Activated CD4-positive, CD25-positive, alpha-beta regulatory T cell treated with anti-CD3 and anti-CD28 coated beads, Interleukin-2, amount 50 U/mL, for 72 hours (primary cell): ENCODE data around the gene KLHDC7B.
"Not testable (repeated sequence)": the region's sequence is repeated elsewhere in the genome, so short reads cannot be mapped to it uniquely, and the experiment has no call there.

Experiments used
- DNase-seq: peaks from one replicate; pipeline ENCODE4 v3.0.0; 2021

KLHDC7B gene

DNA sequence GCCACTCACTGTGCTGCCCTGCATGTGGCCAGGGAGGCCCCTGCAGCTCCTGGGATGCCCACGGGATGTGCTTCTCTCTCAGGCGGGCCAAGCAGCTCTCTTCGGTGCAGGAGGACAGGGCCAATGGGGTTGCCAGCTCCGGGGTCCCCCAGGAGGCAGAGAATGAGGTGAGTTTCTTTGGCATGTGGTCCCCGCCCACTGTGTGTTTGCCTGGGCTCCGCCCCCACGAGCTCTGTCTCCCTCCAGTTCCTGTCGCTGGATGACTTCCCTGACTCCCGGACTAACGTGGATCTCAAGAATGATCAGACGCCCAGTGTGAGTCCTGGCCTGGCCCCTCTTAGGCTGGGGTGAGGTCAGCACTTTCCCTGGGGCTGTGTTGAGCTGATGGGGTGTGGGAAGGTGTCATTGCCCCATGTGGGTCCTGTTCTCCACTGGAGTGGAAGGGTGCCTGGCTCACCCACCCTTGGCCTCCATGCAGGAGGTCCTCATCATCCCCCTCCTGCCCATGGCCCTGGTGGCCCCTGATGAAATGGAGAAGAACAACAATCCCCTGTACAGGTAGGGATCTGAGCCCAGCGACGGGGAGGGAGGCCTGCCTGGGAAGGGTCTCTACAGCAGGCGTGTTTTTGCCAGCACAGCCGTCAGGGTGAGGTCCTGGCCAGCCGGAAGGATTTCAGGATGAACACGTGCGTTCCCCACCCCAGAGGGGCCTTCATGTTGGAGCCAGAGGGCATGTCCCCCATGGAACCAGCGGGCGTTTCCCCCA is 28.0 kb upstream of the KLHDC7B start:
- DNase-seq, result no peak

DNA sequence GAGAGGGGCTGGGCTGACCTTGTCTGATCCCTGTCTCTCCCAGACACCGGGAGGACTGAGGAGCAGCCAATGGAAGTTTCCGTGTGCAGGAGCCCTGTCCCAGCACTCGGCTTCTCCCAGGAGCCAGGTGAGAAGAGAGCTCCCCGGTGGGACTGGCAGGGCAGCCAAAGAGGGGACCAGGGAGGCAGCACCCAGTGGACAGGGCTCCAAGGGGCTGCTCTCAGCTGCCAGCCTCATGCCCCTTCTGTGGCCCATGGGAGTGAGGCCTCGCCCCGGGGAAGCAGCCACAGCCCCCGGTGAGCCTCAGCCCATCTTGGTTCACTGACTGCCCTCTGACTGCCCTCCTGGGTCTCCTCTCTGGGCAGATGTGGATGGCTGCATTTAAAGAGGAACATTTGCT is 27.1 kb upstream of the KLHDC7B start:
- no peak for DNase-seq

DNA sequence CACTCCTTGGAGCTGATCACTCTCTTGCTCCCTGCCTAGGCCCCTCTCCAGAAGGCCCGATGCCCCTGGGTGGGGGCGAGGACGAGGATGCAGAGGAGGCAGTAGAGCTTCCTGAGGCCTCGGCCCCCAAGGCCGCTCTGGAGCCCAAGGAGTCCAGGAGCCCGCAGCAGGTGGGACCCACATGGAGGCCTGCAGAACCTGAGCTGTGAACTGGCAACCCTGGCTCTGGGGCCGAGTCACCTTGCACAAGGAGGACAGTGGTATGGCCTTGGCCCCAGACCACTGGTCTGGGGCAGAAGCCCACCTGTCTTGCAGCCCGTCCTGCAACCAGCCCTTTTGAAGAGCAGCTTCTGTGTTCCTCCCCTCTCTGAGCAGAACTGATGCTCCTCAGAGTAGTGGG is 26.5 kb upstream of the KLHDC7B start:
- no peak for DNase-seq

DNA sequence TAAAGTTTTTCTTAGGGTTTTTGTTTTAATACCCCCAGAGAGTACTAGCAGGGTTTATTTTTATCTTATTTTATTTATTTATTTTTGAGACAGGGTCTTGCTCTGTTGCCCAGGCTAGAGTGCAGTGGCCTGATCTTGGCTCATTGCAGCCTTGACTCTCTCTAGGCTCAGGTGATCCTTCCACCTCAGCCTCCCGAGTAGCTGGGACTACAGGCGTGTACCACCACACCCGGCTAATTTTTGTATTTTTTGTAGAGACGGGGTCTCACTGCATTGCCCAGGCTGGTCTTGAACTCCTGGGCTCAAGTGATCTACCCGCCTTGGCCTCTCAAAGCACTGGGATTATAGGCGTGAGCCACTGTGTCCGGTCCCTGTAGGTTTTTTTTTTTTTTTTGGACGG is 25.5 kb upstream of the KLHDC7B start:
- not testable (repeated sequence) for DNase-seq

DNA sequence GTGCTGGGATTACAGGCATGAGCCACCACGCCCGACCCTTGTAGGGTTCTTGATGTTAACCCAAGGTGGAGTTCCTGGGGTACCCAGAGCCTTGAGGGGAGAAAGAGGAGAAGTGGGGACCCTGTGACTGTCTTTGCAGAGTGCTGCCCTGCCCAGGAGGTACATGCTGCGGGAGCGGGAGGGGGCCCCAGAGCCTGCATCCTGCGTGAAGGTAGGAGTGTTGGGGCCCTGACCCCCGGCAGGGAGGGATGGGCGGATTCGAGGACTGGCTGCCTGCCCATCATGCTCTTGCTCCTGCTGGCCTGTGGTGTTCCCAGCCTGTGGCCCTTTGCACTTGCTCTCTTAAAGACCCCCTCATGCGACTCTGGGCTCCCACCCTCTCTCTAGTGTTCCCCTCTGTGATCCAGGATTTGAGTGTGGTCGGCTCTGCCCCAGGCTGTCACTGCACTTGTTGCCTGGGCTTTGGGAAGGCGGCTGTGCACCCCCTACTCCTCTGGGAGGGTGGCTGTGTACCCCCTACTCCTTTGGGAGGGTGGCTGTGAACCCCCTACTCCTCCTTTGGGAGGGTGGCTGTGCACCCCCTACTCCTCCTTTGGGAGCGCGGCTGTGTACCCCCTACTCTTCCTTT is 24.8 kb upstream of the KLHDC7B start:
- DNase-seq, result no peak

DNA sequence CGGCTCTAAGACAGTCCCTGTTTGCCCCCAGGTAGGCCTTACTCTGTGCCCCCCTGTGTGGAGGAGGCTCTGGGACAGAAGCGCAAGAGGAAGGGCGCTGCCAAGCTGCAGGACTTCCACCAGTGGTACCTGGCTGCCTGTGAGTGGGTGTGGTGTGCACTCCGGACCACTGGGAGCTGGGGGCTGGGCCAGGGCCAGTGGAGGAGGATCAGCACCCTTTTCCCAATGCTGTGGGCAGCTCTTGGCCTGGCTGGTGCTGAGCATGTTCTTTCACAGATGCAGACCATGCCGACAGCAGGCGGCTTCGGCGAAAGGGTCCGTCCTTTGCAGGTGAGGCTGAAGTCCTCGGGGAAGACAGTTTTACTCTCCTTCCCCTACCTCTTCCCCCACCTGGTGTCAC is 24.0 kb upstream of the KLHDC7B start:
- DNase-seq, result no peak

DNA sequence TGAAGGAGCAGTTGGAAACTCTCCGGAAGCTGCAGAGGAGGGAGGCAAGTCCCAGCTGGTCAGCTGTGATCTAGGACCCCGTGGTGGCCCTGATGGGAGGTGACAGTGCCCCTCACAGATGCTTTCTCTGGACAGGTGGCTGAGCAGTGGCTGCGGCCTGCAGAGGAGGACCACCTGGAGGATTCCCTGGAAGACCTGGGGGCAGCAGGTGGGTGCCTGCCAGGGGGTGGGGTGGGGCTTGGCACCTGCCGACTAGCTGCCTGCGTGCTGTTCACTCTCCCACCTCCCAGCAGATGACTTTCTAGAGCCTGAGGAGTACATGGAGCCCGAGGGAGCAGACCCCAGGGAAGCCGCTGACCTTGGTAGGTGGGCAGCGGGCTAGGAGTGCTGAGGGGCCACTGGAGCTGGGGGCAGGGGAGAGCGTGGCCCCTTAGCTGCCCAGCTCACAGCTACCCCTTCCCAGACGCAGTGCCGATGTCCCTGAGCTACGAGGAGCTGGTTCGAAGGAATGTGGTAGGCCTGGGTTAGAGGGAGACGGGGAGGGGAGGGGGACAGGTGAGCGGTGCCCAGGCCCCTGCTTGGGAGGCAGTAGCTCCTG is 23.4 kb upstream of the KLHDC7B start:
- no peak for DNase-seq

DNA sequence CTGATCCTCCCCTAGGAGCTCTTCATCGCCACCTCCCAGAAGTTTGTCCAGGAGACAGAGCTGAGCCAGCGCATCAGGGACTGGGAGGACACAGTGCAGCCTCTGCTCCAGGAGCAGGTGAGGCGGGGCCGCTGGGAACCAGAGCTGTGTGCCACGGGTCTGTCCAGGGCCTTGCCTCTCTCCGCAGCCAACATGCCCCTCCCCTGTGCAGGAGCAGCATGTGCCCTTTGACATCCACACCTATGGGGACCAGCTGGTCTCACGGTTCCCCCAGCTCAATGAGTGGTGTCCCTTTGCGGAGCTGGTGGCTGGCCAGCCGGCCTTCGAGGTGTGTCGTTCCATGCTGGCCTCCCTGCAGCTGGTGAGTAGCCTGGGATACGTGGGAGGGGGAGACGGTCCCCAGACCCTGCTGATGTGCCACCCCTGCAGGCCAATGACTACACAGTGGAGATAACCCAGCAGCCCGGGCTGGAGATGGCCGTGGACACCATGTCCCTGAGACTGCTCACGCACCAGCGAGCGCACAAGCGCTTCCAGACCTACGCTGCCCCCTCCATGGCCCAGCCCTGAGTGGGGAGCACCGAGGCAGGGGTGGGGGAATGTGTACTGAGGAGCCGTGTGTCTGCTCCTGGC is 22.8 kb upstream of the KLHDC7B start:
- DNase-seq, result no peak

DNA sequence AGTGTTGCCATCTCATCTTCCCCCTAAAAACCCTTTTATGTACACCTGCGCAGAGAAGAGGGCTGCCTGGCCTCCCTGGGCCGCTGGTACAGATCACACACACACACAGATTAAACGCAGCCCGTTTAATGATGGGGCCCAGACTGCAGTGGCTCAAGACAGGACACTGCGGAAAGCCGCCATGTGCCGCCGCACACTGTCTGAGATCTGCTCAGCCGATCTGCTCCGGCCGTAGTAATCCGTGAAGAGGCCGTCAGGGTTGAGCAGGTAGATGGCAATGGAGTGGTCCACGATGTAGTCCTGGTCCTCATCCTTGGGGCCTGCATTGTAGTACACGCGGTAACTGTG is 22.3 kb upstream of the KLHDC7B start:
- no peak for DNase-seq

DNA sequence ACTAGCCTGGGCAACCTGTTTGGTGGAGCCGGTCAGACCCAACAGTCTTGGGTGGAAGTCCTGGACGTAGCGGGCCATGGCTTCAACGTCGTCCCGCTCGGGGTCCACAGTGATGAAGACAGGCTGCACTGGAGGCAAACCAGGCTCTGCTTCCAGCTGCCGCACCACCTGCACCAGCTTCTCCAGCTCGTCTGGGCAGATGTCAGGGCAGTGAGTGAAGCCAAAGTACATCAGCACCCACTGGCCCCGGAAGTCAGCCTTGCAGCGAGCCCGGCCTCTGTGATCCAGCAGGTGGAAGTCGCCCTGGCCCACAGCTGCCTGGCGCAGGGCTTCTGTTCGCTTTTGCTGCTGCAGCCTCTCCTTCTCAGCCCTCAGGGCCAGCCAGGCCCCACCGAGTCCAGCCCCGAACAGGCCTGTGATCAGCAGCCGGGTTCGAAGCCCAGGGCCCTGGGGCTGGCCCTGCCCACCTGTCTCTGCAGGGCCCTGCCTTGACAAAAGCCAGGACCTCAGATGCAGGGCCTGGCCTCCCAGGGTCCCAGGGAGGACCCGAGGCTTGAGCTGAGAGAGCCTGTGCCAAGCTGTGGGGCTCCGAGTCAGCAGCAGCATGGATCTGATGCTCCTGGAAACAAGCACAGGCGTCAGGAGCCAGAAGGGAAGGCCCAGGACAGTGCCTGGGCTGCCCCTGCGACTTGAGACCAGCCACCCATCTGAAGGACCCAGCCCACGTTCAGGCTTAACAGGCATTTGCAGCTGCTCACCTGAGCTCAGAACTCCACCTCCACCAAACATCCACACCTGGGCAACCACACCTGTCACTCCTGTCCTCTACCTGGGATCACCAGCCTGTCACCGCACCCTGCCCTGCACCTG is 21.7 kb upstream of the KLHDC7B start:
- no peak for DNase-seq

DNA sequence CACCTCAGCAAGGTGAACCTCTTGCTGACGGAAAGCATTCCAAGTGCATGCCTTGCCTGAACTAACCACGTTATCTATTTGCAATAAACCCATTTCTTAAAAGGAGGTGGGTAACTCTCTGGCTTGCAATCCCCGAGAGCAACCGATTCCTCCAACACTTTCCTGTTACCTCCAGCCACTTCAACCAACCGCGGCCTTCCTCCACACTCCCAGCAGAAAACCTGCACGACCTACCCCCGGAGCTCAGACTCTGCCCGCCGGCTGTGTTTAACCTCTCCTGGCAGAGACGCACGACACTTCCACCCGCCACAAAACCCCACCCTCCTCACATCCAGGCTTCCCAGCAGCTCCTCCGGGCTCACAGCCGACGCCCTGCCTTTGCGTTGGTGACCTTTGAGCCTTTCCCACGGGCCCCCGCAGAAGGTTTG is 21.0 kb upstream of the KLHDC7B start:
- DNase-seq, result no peak

DNA sequence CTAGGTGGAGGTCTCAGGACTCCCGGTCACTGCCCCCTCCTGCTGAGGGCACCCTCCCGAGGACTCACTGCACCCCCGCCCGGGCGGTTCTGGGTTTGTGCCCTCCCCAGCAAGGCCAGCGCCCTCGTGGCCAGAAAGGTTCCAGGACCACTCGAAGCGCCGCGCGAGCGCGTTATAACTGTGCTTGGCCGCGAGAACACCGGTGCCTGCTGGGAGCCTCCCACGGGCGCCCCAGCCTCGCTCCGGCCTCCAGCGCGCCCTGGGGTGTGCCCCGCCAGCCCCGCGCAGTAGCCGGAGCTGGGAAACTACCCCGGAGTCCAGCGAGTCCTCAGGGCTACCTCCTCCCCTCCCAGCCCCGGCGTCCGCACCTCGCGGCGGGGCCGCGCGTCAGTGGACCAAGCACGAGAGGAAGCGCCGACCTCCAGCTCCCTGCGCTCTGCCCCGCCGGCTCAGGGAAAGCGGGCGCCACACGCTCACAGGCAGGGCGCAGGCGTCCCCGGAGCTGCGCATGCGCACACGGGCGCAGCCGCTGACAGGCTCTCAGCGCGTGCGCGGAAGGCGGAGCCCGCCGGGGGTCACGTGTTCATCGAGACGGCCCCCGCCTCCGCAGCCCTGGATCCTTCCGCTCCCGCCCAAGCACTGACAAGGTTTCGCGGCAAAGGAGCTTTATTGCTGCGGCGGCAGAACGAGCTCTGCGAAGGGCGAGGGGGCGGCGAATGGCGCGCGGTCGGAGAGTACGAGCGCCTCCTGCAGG is 20.4 kb upstream of the KLHDC7B start, which contains the start of gene SCO2:
SCO2 (minus strand) TSS at position 495 of the 754 bp plus-strand sequence. CDS start 1,187 bp downstream, outside the sequence.
- DNase-seq, result peak; percentile 98

DNA sequence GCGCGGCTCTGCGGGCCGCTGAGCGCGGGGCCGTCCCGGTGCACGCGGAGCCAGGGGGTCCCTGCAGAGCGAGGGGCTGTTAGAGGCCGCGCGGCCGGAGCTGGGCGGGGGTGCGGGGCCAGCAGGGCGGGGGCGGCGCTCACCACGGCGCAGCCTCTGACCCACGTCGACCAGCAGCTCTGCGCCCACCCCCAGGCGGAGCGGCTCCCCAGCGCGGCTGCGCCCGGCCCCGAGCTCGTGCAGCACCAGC is 19.9 kb upstream of the KLHDC7B start:
- no peak for DNase-seq

DNA sequence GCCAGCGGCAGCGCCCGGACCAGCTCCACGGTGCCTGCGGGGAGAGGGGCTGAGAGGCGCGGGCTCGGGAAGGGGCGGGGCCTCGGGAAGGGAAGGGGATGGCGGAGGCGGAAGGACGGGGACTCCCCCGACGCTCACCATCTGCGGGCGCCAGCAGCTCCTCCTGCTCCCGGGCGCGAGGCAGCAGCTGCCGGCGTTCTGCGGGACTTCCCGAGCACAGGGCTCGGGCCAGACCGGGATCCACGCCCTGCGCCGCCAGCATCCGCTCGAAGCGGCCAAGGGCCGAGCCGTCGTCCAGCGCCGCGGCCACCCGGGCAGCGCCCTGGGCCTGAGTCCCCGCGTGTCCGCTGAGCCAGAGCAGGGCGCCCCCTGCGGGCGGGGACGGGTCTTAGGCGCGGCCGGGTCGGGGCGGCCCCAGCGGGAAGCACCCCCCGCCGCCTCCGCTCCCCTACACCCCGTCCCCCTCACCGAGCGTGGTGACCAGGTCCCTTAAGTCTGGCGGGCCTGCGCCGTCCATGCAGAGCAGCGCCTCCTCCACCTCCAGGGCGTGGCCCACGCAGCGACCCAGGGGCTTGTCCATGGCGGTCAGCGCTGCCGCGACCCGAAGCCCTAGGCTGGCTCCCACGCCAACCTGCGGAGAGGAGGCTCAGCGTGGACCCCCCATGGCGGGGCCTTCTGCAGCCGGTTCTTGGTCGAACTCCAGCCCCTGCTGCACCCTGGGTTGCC is 19.4 kb upstream of the KLHDC7B start:
- peak; percentile 86 for DNase-seq

DNA sequence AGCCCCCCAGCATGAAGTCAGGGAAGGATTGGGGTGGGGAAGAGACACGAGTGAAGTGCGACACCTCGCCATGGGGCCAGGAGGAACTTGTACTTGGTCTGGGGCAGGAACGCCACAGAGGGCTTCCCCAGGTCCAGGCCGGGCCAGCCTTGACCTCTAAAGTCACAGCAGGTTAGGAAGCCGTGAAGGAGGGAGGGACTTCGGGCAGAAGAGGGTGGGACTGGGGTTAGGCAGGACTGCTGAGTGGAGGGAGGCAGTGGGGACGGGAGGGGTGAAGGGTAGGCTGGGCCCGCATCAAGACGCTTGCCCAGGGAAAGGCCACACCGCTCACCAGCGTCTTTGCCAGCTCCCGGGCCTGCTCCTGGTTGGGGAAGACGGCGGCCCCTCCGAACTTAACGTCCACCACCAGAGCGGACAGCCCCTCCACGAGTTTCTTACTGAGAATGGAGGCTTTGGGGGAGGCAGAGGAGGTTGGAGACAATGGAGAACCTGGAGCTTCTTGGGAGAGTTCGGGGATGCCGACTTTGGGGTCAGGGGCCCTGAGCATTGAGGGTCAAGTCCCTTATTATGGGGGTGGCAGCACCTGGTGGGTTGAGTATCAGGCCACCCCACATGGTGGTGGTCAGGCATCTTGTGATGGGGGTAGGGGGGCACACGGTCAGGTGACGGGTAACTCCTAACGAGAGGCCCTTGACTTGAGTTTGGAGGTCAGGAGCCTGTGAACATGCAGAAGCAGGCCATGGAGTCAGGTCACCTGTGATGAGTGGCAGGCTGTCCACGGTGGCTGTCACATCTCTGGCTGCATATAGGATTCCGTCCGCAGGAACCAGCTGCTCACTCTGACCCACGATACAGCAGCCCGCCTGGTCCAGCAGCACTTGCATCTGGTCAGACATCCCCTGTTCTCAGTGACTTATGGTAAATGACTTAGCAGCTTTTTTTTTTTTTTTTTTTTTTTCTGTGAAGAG is 18.6 kb upstream of the KLHDC7B start:
- DNase-seq, result peak; percentile 61

DNA sequence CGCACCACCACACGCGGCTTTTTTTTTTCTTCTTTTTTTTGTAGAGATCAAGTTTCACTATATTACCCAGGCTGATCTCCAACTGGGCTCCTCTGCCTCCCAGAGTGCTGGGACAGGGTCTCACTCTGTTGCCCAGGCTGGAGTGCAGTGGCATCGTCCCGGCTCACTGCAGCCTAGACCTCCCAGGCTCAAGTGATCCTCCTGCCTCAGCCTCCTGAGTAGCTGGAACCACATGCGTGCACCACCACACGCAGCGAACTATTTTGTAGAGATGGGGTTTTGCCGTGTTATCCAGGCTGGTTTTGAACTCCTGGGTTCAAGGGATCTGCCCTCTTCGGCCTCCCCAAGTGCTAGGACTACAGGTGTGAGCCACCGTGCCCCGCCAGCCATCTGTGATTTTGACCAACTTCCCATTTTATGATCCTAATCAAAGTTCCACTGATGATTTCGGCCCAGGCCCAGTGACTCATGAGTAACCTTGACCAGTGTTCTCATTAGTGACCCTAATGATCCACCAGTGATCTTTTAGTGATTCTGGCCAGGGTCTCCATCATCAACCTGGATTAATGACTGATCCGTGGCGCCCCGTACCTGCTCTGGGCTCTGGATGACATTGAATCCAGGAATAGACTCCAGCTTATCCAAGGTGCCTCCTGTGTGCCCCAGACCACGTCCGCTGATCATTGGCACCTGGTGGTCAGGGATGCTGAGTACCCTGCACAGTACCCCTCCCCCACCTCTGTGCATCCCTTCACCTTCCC is 17.6 kb upstream of the KLHDC7B start:
- DNase-seq, result no peak

DNA sequence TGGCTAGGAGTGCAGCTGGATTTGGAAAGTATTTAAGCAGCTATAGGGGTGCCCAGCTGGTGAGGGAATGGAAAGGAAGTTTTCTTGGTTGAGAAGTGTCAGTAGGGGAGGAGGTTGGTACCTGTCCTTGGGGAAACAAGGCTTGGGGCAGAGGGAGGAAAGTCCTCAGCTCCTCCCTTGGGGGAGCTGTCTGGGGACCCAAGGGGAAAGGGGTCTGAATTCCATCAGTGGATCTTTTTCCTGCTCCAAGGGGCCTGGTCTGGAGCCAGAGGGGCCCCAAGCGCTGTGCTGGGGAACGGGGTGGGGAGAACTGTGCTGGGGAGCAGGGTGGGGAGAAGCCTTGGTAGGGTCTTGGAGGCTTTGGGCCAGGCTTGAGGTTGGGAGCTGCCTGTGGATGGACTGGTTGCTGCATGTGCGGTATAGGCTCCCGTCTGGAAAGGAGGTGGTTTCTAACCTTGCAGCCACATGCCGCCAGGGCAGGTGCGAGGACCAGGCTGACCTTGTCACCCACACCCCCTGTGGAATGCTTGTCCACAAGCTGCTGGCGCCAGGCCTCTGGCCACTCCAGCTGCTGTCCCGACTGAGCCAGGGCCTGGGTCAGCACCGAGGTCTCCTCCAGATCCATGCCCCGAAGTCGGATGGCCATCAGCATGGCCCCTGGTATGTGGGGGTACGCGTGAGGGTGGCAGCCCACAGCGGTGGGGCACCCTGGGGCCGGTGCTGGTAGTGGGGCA is 16.9 kb upstream of the KLHDC7B start:
- no peak for DNase-seq

DNA sequence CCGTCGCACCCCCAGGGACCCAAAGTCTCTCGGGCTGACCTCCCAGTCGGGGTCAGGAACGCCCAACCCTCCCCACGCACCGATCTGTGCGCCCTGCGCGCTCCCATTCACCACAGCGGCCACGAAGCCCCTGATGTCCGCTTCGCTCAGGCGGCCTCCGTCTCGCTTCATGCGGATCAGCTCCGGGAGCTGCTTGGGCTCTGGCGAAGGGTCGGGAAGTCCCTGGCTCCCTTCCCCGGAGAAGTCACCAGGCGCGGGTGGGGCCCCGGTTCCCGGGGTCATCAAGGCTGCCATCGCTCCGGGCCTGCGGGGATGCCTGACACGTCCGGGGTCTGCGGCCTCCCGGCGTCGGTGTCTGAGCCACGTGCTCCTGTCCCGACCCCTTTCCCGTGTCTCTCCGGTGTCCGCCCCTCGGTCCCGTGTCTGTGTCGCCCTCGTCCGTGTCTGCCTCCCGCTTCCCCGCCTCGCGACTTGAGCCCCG is 16.2 kb upstream of the KLHDC7B start:
- no peak for DNase-seq
